Spleen (tissue), 7 donors: ENCODE results near the gene ZNF275.

ENCODE experiments used
- POLR2A ChIP-seq, 3 donors: fragments of 450-650 bp; IDR thresholded peaks; one replicate each; pipeline ENCODE4 v1.5.1; 2017; ENCODE audit warnings: antibody characterized with exemption in 3 of 3, mild to moderate bottlenecking in 1 of 3
- POLR2AphosphoS5 ChIP-seq, 3 donors: sonication (generic); formaldehyde crosslinking; IDR thresholded peaks; one replicate each; pipeline ENCODE4 v1.5.1; 2017; ENCODE audit warnings: antibody characterized with exemption in 3 of 3
- TF ChIP-seq, protein P1 (sequence below), 11 experiments: fragments of 200-600 bp in 7 of 11; fragments of 450-650 bp in 4 of 11; sonication (generic) in 4 of 11; IDR thresholded peaks in 8 of 11; conservative IDR thresholded peaks in 3 of 11; 1 replicate in 7 of 11; 2 replicates in 4 of 11; pipeline versions ENCODE4 v1.4.0 to v1.8.0; 2016 to 2021; ENCODE audit warnings: antibody characterized with exemption in 11 of 11, inconsistent platforms in 4 of 11, mild to moderate bottlenecking in 1 of 11
- donor health status: DM: no; HTN: no; CAD: no; lungs with moderate emphysema.
- donor health status: DM: no; HTN: no; CAD: no.
- donor health status: DM: no; HTN: no; CAD: no.

DNA sequence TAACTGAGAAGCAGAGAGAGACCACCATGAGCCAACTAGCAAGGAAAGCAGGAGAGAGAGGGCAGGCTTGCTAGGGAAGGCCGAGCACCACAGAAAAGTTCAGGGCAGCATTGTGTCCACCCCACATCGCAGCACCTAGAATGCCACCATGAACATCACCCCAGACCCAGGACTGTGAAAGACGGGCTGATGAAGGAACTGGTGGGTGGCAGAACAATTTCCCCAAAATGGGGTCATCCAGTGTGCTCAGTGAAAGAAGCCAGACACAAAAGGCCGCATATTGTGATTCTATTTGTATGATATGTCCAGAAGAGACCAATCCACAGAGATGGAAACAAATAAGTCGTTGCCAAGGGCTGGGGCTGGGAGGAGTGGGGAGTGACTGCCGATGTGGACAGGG is 50.4 kb downstream of the ZNF275 start:
- TF ChIP-seq POLR2AphosphoS5 (IDR thresholded peaks at IDR 0.05) (no peak), POLR2A (IDR thresholded peaks at IDR 0.05) (no peak)
- TF ChIP-seq, protein P1, sequence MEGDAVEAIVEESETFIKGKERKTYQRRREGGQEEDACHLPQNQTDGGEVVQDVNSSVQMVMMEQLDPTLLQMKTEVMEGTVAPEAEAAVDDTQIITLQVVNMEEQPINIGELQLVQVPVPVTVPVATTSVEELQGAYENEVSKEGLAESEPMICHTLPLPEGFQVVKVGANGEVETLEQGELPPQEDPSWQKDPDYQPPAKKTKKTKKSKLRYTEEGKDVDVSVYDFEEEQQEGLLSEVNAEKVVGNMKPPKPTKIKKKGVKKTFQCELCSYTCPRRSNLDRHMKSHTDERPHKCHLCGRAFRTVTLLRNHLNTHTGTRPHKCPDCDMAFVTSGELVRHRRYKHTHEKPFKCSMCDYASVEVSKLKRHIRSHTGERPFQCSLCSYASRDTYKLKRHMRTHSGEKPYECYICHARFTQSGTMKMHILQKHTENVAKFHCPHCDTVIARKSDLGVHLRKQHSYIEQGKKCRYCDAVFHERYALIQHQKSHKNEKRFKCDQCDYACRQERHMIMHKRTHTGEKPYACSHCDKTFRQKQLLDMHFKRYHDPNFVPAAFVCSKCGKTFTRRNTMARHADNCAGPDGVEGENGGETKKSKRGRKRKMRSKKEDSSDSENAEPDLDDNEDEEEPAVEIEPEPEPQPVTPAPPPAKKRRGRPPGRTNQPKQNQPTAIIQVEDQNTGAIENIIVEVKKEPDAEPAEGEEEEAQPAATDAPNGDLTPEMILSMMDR (IDR thresholded peaks at IDR 0.05 in 8 of 11, conservative IDR thresholded peaks at IDR 0.05 in 3 of 11): no peak
